ENCODE data around the gene KDM1B. TPM values are rescaled to one million over a fixed set of nuclear protein-coding genes. Genes with fewer than 3 reads are reported as not detected.
"Not testable (repeated sequence)": the region's sequence is repeated elsewhere in the genome, so short reads cannot be mapped to it uniquely, and the experiment has no call there.

Gene KDM1B
- total RNA-seq, 4 donors from 2014 or later, result 10.3 to 13.2 (median 11.7) TPM

GRCh38 chr6:18142591-18142861 lies 12.7 kb upstream of the KDM1B start:
- Histone ChIP-seq H3K27ac (replicated peaks in 1 of 4) (no peak overlapping the region), H3K9me3 (no peaks in the 10 kb centered on the region), H3K27me3 (no peaks in the 10 kb centered on the region), H3K4me1 (no peaks in the 10 kb centered on the region), H3K36me3 (peaks cover 7 to 76% (median 44%) of the 10 kb centered on the region in 4 donors), H3K4me3 (no peak overlapping the region)
- TF ChIP-seq CTCF (IDR thresholded peaks at IDR 0.05) (no peak), EP300 (IDR thresholded peaks at IDR 0.05) (no peak), POLR2A (IDR thresholded peaks at IDR 0.05; ENCODE audit: low read depth) (no peak), POLR2AphosphoS5 (IDR thresholded peaks at IDR 0.05) (no peak)
- 96% methylated on average over 3 of the region's 3 CpGs for WGBS
- intact Hi-C loops (cut with DNase I), result no loop called here
- no peak for DNase-seq (ENCODE audit: extremely low spot score)

DNA sequence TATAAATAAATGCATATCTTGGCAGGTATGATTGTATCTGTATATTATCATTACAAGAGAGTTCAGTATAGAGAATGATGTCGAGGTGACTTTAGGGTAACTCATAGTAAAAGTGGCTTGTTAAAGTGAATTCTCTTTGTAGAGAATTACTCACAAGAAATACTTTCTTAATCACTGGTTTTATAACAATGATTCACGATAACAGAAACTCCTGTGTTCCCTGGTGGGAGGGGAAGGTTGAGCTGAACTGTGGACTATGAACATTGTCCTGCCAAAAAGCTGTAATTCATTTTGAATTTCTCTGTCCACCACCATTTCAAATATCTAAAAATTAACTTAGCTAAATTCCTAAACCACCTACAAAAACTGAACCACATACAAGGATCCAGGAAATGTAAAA lies 8.1 kb upstream of the KDM1B start:
- no peak overlapping the region for H3K4me3 ChIP-seq
- peaks cover 0 to 45% (median 25%) of the 10 kb centered on the region in 4 donors for H3K36me3 ChIP-seq
- WGBS, result 64% methylated on average over 2 of the region's 2 CpGs
- no peaks in the 10 kb centered on the region for H3K27me3 ChIP-seq
- TF ChIP-seq EP300 (IDR thresholded peaks at IDR 0.05) (no peak), CTCF (IDR thresholded peaks at IDR 0.05) (no peak), POLR2A (IDR thresholded peaks at IDR 0.05; ENCODE audit: low read depth) (no peak), POLR2AphosphoS5 (IDR thresholded peaks at IDR 0.05) (no peak)
- H3K27ac ChIP-seq (replicated peaks in 1 of 4), result no peak overlapping the region
- no peaks in the 10 kb centered on the region for H3K4me1 ChIP-seq
- intact Hi-C loops (cut with DNase I), result no loop called here
- DNase-seq (ENCODE audit: extremely low spot score), result no peak
- H3K9me3 ChIP-seq, result no peaks in the 10 kb centered on the region

GRCh38 chr6:18147616-18148015 lies 7.6 kb upstream of the KDM1B start:
- TF ChIP-seq EP300 (IDR thresholded peaks at IDR 0.05), result no peak
- Histone ChIP-seq H3K9me3 (no peaks in the 10 kb centered on the region), H3K36me3 (peaks cover 0 to 41% (median 23%) of the 10 kb centered on the region in 4 donors), H3K27me3 (no peaks in the 10 kb centered on the region), H3K4me3 (no peak overlapping the region), H3K27ac (replicated peaks in 1 of 4) (no peak overlapping the region), H3K4me1 (no peaks in the 10 kb centered on the region)
- no peak for DNase-seq (ENCODE audit: extremely low spot score)
- intact Hi-C loops (cut with DNase I), result no loop called here
- 100% methylated on average over 2 of the region's 2 CpGs for WGBS

GRCh38 chr6:18148304-18149025 lies 6.8 kb upstream of the KDM1B start:
- intact Hi-C loops (cut with DNase I), result no loop called here
- Histone ChIP-seq H3K36me3 (peaks cover 0 to 32% (median 15%) of the 10 kb centered on the region in 4 donors), H3K27ac (replicated peaks in 1 of 4) (no peak overlapping the region), H3K4me1 (peaks cover 2 to 5% (median 4%) of the 10 kb centered on the region in 4 donors), H3K27me3 (no peaks in the 10 kb centered on the region), H3K9me3 (no peaks in the 10 kb centered on the region), H3K4me3 (no peak overlapping the region)
- DNase-seq (ENCODE audit: extremely low spot score), result no peak
- WGBS, result 90% methylated on average over 5 of the region's 5 CpGs
- TF ChIP-seq CTCF (IDR thresholded peaks at IDR 0.05), result no peak
- no peak for TF ChIP-seq POLR2A (IDR thresholded peaks at IDR 0.05; ENCODE audit: low read depth)
- TF ChIP-seq POLR2AphosphoS5 (IDR thresholded peaks at IDR 0.05), result no peak
- TF ChIP-seq EP300 (IDR thresholded peaks at IDR 0.05), result no peak

DNA sequence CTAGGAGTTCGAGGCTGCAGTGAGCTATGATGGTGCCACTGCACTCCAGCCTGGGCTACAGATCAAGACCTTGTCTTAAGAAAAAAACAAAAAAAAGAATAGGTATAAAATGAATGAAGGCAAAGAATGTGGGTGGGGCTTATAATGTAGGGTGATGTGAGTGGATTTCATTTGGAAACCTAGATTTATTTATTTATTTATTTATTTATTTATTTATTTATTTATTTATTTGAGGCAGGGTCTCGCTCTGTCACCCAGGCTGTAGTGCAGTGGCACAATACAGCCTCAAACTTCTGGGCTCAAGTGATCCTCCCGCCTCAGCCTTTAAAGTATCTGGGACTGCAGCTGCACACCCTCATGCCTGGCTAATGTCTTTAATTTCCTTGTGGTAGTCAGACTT lies 3.8 kb upstream of the KDM1B start:
- not testable (repeated sequence) for DNase-seq (ENCODE audit: extremely low spot score); H3K27ac ChIP-seq (replicated peaks in 1 of 4); H3K9me3 ChIP-seq; H3K27me3 ChIP-seq; H3K4me3 ChIP-seq
- intact Hi-C loops (cut with DNase I), result loop anchor here (10.0 kb wide), 1 partner anchor 447 kb away; the partner anchor contains the start of gene NUP153
- 94% methylated on average over 3 of the region's 3 CpGs for WGBS
- H3K36me3 ChIP-seq, result peaks cover 0 to 17% (median 7%) of the 10 kb centered on the region in 4 donors
- peaks cover 15 to 21% (median 20%) of the 10 kb centered on the region in 4 donors for H3K4me1 ChIP-seq

DNA sequence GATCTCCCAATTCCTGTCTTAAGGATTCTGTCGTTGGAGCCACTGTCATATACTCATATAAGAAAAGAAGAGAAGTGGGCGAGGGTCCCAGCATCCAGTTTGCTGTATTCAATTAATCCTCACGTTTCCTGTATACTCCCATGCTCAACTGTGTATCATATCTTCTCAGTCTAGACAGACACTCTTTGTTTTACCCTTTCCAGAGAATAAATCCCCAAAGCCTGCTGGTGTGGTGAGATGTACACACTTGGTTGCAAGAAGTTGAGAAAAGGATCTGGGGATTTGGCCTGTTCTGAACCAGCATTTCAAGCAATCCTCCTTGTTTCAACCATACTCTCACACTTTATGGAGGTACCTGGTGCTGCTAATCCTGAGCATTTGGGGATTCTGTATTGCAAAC lies 3.4 kb upstream of the KDM1B start:
- H3K27ac ChIP-seq (replicated peaks in 1 of 4), result no peak overlapping the region
- TF ChIP-seq POLR2AphosphoS5 (IDR thresholded peaks at IDR 0.05) (no peak), EP300 (IDR thresholded peaks at IDR 0.05) (no peak), CTCF (IDR thresholded peaks at IDR 0.05) (no peak), POLR2A (IDR thresholded peaks at IDR 0.05; ENCODE audit: low read depth) (no peak)
- peaks cover 15 to 24% (median 22%) of the 10 kb centered on the region in 4 donors for H3K4me1 ChIP-seq
- no peak overlapping the region for H3K4me3 ChIP-seq
- no peaks in the 10 kb centered on the region for H3K27me3 ChIP-seq
- DNase-seq (ENCODE audit: extremely low spot score), result no peak
- H3K9me3 ChIP-seq, result no peaks in the 10 kb centered on the region
- peaks cover 0 to 14% (median 6%) of the 10 kb centered on the region in 4 donors for H3K36me3 ChIP-seq
- WGBS, result 74% methylated on average over 3 of the region's 3 CpGs
- intact Hi-C loops (cut with DNase I), result loop anchor here (10.0 kb wide), 1 partner anchor 447 kb away; the partner anchor contains the start of gene NUP153

All from esophagus muscularis mucosa (tissue), 4 donors.